Activated CD8-positive, alpha-beta memory T cell treated with anti-CD3 and anti-CD28 coated beads for 4 hours (primary cell): Measurements from ENCODE around the gene WNK3.
"Not testable (repeated sequence)": the region's sequence is repeated elsewhere in the genome, so short reads cannot be mapped to it uniquely, and the experiment has no call there.

Source experiments
- DNase-seq, 2 donors: peaks; one replicate each; pipeline ENCODE4 v3.0.0-alpha.2; 2020; ENCODE audit warnings: low read depth in 2 of 2

WNK3 gene

DNA sequence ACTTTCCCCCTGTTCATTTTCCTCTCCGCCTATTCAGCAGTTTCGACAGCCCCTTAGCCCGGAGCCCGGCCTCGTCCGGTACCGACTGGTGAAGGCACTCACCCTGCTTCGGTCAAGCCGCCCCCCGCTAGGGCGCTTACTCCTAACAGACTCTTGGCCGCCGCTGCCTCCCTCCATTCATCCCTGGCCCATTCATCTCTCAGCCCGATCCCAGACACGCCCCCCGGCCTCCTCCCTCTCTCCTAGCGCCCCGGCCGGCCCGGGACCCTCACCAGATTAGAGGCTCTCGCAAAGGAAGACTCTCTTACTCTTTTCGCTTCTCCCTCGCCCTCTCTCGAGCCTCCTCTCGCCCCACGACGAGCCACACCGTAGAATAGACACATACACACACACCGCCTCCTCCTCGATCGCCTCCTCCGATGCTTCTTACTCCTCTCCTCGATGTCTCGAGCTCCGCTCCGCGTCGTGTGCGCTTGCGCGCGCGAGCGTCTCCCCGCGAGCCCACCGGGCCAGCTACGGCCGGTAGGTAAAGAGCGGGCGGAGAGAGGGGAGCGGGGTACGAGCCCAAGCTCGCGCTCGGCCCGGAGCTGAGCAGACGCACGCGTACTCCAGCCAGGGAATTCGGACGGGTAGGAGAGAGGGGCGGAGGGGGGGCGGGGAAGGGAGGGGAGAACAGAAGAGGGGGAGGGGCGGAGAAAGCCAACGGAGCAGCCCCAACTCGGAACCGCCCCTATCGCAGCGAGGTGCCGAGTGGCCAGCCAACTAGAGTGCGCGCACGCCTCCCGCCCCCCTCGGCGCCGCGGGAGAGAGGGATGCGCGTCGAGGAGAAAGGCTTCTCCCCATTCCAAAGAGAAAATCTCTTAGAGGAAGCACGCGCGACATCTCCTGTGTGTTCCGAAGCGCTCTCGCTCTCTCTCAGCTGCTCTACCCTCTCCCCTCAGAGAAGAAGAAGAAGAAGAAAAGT lies at the start of gene WNK3:
WNK3 (minus strand) TSS at position 633 of the 964 bp plus-strand sequence.
- DNase-seq: peak; percentile 8

DNA sequence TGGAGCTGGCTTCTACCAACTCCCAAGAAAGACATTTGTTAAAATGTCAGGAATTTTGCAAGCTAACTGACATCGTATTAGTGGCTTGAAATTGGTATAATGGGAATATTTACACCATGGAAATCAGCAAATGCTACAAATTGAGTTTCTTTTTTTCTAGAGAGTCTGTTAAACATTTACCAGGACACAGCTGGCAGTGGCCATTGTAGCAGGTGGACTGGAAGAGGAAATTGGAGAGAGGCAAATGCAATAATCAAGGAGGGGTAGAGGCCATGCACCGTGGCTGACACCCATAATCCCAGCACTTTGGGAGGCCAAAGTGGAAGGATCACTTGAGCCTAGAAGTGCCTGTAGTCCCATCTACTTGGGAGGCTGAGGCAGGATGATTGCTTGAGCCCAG lies 49.4 kb upstream of the WNK3 start:
- DNase-seq: no peak

DNA sequence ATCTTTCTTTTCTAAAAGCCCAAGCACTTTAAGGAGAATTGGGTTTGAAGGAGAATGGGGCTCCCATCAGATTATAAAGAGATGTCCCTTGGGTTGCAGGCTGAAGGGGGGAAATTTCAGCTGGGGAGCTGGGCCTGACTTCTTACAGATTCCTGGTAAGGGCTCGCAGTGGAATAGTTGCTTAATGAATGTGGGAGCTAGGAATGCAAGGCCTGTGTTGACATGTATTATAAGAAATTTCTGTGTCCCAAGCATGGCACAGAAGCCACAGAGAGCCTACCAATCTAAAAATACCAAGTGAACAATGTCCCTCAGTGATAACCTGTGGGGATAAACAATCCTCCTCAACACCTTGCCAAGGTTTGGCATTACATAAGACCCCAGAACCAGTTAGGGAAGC lies 39.3 kb upstream of the WNK3 start:
- no peak for DNase-seq

DNA sequence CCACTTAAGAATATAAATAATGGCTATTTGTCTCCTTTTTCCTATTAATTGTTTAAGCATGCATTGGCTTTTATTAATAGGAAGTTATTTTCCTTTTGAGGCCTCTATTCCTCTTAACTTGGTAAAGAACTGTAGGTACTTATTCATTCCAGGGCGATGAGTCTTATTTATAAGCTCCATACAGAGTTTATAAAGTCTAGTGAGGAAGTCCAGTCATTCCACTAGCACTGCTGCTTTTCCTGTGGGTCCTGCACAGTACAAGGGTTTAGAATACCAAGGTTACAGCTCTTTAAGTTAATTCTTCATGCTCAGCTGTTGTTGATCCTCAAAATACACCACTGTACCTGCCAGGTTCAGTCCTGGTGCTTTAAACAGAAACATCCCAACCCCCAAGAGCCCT lies 28.5 kb upstream of the WNK3 start:
- DNase-seq: no peak

DNA sequence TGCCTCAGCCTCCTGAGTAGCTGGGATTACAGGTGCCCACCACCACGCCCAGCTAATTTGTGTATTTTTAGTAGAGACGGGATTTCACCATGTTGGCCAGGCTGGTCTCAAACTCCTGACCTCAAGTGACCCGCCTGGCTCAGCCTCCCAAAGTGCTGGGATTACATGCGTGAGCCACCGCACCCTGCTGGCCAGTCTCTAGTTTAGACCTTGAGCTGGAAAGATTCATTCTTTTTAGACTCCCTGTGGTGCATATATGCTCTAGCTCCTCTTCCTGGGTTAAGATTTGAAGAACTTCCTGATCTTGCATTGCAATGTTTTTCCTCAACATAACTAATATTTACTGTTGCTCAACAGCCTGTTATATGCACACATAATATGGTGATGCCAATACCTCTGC lies 26.8 kb upstream of the WNK3 start:
- not testable (repeated sequence) for DNase-seq

DNA sequence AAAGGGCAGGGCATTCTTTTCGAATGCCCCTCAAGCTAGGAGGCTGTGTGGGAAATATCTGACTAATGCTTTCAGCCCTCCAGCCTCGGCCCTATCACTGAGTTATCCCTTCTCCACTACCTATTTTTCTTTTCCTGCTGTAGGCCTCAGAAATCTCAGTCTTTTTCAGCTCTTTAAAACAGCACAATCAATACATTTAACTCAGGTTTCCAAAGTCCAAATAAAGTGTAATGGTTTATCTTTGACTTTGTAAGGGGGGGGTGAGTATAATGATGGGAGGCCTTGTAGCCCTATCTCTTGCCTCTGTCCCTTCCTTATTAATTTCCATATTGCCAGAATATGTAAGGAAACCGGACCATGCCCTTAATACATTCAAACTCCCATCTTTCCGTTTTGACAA lies 1.6 kb upstream of the WNK3 start:
- no peak for DNase-seq

DNA sequence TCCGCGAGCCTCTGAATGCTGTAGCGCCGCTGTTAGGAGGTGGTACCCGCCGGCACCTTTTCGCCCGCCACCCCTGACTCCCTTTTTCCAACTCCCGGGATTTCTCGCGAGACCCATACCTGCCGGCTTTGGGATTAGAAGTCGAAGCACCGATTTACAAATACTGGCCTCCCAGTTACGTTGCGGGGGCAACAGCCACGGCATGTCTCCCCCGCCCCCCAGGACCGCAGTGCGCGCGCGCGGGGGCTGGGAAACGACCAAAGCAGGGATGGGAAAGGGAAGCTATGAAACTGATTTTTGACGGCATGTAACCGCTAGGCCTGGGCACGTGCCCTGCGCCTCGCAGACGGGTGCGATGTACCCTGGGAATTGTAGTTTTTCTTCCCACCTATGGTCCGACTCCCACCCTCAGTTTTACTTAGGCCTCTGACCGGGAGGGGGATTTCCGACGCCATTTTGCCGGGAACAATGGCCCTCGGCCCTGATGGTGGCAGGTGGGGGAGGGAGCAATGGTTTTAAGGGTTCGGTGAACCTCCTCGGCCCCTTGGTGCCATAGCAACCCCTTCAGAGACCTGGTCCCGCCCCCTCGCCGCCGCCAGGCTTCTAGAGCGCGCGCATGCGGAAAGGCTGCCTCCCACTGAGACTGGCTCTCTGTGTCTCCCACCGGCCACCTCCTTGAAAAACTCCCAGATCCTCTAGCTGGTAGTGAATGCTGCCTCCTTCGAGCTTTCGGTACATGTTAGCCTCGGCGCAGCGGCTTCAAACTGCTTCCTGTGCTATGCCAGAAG lies 772 bp upstream of the WNK3 start:
- DNase-seq: peak in 1 of 2 donors; percentile 1

DNA sequence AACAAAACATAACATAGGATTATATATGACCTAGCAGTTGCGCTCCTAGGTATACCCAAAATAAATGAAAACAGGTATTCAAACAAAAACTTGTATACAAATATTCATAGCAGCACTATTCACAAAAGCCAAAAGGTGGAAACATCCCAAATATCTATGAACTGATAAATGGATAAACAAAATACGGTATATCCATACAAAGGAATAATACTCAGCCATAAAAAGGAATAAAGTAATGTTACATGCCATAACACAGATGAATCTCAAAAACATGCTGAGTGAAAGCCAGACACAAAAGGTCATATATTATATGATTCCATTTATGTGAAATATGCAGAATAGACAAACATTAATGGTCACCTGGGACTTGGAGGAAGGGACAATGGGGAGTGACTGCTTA lies 5.2 kb downstream of the WNK3 start:
- no peak for DNase-seq

DNA sequence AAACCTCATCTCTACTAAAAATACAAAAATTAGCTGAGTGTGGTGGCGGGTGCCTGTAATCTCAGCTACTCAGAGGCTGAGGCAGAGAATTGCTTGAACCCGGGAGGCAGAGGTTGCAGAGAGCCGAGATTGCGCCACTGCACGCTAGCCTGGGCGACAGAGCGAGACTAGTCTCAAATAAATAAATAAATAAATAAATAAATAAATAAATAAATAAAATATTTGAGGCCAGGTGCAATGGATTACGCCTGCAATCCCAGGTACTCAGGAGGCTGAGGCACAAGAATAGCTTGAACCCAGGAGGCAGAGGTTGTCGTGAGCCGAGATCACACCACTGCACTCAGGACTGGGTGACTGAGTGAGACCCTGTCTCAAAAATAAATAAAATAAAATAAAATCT lies 20.5 kb downstream of the WNK3 start:
- DNase-seq: not testable (repeated sequence)

DNA sequence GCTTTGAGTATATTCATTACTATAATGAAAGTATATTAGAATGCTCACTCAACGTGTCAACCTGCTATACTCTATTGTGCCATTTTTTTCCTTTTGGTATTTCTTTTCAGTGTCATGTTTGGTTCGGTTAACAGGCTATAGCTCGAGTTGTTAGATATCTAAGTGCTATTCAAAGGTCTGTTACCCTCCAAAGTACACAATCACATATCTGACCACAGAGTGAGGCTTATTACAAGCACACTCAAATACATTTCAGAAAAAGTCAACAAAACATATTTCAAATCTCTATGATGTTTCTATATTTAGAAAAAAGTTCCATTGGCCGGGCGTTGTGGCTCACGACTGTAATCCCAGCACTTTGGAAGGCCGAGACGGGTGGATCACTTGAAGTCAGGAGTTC lies 32.8 kb downstream of the WNK3 start:
- no peak for DNase-seq

DNA sequence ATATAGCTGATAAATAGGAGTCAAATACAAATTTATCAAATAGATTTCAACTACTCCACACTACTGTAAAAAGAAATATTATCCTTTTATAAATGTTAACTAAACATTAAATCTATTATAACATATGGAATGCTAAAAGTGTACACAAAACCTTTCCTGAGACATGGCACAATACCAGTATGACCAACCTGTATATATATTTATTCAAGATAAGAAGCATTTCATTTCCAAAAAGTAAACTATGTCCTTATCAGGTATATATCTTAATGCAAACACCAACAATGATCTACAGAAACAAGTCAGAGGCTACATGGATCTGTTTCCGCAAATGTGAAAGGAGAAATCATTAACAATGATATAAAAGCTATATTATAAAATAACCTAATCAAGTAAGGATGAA lies 37.8 kb downstream of the WNK3 start:
- DNase-seq: no peak

DNA sequence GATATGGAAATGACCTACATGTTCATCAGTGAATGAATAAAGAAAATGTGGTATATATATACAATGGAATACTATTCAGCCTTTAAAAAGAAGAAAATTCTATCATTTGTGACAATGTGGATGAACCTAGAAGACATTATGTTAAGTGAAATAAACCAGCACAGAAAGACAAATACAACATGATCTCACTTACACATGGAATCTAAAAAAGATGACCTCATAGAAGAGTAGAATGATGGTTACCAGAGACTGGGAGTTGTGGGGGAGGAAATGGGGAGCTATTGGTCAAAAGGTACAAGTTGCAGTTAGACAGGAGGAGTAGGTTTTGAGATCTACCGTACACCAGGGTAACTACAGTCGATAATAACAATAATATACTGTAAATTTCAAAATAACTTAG lies 51.5 kb downstream of the WNK3 start:
- DNase-seq: no peak

DNA sequence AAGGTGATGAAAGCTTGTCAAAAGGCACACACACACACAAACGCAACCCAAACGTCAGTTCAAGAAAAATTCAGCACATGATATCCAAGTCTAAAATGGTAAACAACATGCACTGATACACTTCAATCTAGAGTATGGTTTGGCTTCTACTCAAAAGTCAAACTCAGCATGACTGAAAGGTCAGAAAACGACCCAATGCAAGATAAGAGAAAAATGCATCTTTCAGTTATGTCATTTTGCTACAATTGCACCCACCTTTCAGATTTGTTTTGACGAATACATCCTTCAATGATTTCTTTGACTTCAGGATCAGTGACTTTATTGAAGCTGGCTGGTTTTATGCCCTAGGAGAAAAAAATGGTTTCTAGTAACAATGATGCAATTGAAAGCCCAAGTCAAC lies 56.3 kb downstream of the WNK3 start:
- DNase-seq: no peak

DNA sequence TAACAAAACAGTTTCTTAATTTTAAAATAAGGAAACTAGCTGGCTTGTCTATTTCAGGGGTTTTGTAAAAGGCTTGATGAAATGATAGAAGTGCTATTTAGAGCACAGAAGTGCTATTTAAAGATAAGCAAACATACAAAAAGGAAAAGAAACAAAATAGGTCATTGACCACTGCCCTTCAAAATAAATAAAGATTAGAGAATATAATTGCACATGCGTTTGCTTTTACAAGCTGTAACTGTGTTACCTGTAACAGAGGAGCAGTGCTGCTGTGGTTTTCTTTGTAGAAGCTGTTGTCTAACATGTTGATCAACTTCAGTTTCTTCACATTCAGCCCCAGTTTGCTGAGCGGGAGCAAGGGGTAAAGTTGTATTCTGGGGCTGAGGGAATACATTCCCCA lies 63.5 kb downstream of the WNK3 start:
- no peak for DNase-seq

DNA sequence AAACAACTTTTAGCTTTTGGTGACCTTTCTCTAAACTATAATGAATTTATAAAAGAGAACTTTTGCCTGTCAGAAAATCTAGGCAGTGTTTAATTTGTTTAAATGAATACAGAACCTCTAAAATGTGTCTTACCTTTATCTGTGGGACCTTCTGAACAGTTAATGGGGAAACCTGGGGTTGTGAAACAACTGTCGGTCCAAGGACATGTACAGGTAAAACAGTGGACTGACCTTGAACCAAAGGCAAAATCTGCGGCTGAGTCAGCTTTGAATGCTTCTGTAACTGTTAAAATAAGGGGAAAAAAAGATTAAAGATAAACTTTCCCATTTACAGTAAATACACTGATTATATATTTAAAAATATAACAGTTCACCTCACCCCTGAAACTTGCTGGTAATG lies 65.1 kb downstream of the WNK3 start:
- DNase-seq: no peak

DNA sequence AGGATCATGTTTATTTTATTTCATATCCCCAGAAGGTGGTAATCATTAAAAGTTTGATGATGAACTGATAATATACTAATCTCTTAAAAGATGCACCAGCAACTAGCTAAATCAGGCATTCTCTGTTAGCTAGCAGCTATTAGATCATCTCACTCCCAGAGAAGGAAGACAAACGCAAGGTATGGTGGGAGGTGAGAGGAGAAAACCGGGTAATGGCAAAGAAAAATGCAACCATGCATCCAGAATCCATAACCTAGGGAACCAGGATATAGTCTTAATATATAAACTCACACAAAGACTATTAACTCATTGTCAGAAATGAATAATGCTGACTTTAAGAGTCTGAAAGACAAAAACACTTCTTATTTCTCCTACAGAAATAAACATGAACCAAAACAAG lies 66.1 kb downstream of the WNK3 start:
- no peak for DNase-seq

DNA sequence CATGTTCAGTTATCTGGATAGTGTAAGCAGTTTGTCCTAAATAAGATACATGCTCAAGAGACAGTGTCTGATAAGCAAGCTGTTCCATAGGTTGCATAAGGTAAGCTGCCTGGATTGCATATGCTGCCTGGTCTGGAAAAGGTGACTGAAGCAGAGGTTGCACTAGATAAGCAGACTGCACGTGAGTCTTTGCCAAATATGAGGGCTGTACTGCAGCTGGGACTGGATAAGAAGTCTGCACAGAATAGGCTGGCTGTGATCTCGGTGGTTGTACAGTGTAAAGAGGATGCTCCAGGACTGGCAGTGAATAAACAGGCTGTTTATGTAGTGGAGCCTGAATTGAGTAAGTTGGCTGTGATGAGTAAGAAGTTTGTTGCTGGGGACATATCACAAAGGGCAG lies 68.9 kb downstream of the WNK3 start:
- no peak for DNase-seq

DNA sequence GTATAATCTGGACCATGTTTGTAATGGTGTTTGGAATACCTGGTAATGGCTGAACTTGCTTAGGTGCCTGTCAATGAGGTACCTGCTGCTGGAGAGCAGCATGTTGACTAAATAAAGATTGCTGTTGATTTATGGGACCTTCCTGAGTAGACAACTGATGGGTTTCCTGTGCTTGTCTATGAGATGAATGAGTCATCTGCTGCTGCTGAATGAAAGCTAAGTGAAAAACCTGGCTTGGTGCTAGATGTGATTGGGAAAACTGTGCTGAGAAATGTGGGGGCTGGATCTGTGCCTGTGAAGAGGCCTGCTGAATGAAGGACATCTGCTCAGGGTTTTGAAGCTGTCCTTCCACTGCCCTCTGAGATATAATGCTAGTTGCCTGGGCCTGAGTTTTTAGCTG lies 69.6 kb downstream of the WNK3 start:
- no peak for DNase-seq

DNA sequence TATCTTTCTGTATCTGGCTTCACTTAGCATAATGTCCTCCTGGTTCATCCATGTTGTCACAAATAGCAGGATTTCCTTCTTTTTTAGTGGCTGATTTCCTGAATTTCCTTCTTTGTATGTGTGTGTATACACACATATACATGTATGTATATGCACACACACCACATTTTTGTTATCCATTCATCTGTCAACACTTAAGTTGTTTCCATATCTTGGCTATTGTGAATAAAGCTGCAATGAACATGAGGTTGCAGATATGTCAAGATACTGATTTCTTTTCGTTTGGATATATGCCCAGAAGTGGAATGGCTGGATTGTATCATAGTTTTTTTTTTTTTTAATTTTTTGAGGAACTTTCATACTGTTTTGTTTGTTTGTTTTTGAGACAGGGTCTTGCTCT lies 76.2 kb downstream of the WNK3 start:
- no peak for DNase-seq

DNA sequence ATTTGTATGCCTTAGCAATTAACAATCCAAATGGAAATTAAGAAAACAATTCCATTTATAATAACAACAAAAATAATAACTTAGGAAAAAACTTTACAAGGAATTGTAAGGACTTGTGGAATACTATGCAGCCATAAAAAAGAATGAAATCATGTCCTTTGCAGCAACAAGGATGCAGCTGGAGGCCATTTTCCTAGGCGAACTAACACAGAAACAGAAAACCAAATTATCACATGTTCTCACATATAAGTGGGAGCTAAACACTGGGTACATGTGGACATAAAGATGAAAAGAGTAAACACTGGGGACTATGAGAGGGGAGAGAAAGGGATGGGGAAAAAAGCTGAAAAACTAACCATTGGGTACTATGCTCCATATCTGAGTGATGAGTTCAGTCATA lies 77.4 kb downstream of the WNK3 start:
- DNase-seq: no peak

DNA sequence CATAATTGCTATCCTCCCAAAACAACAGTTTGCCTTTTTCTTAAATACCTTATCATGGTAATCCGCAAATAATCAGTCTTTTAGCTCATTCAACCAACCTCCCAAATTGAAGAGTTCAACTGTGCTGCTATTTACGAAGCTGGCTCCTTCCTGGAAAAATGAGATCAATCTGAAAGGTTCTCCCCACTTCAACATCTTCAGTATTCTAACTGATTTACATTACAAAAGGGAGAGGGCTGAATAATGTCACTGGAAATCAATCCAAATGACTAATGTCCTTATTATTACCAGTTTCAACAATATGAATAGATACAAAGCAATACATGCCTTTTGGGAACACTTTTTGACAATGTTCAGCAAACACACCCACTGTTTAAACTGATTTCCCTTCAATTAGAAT lies 86.2 kb downstream of the WNK3 start:
- no peak for DNase-seq

DNA sequence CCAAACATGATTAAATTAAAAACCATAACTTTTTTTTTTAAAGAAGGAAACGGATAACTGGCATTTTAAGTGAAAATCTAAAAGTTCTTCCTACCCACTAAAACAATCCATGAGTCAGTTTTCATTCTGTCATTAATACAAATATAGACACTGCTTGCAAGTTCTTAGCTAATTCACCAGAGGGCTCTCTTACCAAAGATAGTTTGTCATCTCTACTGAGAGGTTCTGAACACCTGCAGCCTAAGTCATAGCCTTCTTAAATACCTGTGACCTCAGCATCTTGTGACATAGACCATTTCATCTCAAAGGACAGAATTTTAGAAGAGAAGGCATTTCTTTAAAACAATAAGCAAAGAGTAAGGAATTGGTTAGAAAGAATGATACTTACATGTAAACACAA lies 109.5 kb downstream of the WNK3 start:
- no peak for DNase-seq

DNA sequence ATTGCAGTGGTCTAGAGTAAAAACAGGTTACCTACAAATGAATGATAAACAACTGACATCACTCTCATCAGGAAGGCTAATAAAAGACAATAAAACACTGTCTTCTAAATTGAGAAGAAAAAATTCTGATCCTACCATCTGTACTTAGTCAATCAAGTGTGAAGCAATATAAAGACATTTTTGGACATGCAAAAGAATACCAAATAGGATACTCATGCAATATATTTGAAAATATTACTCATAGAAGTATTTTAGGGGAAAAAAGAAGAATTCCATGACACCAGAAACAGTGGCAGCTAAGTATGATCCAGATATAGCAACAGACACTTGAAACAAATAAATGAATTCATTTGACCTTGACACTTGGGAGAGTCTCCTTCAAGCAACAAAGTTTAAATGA lies 111.0 kb downstream of the WNK3 start:
- DNase-seq: no peak
